B cell (primary cell): ENCODE measurements around the gene ADCY3.

ENCODE experiments used
- EZH2 ChIP-seq: IDR thresholded peaks from 2 replicates; pipeline ENCODE4 v1.6.1; 2012; ENCODE audit warnings: borderline replicate concordance, low read depth, mild to moderate bottlenecking, moderate library complexity, low read length; ENCODE audit not compliant: insufficient read depth, poor library complexity, severe bottlenecking
- TF ChIP-seq, protein P1 (sequence below): fragments of 200-600 bp; IDR thresholded peaks from one replicate; pipeline ENCODE4 v1.8.0; 2022; ENCODE audit warnings: antibody characterized with exemption, mild to moderate bottlenecking

DNA sequence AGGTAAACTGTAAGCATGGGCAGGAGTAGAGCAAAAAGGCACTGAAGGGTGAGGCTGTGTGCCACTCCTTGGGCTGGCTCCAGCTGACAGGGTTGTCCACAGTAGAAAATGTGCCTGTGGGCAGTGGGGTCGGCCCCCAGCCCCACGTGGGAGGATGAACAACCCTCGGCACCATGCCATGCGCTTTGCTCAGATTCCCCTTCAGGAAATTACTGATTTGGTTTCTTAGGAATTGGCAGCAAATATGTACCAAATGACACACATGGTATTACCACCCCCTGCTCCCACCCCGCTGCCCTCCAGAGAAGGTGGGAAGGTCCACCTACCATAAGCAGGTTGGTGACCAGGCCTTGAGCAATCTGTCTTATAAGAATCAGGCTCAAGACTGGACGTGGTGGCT lies 13.6 kb downstream of the ADCY3 start:
- TF ChIP-seq EZH2: no peak
- TF ChIP-seq, protein P1, sequence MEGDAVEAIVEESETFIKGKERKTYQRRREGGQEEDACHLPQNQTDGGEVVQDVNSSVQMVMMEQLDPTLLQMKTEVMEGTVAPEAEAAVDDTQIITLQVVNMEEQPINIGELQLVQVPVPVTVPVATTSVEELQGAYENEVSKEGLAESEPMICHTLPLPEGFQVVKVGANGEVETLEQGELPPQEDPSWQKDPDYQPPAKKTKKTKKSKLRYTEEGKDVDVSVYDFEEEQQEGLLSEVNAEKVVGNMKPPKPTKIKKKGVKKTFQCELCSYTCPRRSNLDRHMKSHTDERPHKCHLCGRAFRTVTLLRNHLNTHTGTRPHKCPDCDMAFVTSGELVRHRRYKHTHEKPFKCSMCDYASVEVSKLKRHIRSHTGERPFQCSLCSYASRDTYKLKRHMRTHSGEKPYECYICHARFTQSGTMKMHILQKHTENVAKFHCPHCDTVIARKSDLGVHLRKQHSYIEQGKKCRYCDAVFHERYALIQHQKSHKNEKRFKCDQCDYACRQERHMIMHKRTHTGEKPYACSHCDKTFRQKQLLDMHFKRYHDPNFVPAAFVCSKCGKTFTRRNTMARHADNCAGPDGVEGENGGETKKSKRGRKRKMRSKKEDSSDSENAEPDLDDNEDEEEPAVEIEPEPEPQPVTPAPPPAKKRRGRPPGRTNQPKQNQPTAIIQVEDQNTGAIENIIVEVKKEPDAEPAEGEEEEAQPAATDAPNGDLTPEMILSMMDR: no peak
